BLaER1 (cell line): ENCODE results near the gene TMBIM1.
A peak's percentile ranks its signal among the peaks of the same experiment; 100 is the strongest.

Source experiments
- H3K27ac ChIP-seq: shearing (Covaris generic); formaldehyde crosslinking; 2 replicates; pipeline ENCODE4 v1.8.1; 2022
- H3K27me3 ChIP-seq: shearing (Covaris generic); formaldehyde crosslinking; 2 replicates; pipeline ENCODE4 v1.8.1; 2022
- H3K36me3 ChIP-seq: shearing (Covaris generic); formaldehyde crosslinking; 2 replicates; pipeline ENCODE4 v1.8.1; 2022
- H3K4me1 ChIP-seq: shearing (Covaris generic); formaldehyde crosslinking; 2 replicates; pipeline ENCODE4 v1.8.1; 2022
- H3K4me2 ChIP-seq: shearing (Covaris generic); formaldehyde crosslinking; 2 replicates; pipeline ENCODE4 v1.8.1; 2022
- H3K4me3 ChIP-seq: shearing (Covaris generic); formaldehyde crosslinking; 2 replicates; pipeline ENCODE4 v1.8.1; 2022
- H3K9ac ChIP-seq: shearing (Covaris generic); formaldehyde crosslinking; 2 replicates; pipeline ENCODE4 v1.8.1; 2022
- H3K9me3 ChIP-seq: shearing (Covaris generic); formaldehyde crosslinking; 2 replicates; pipeline ENCODE4 v1.8.1; 2022
- H4K20me1 ChIP-seq: shearing (Covaris generic); formaldehyde crosslinking; 2 replicates; pipeline ENCODE4 v1.8.1; 2022
- Cebpa-rat ChIP-seq: shearing (Covaris generic); IDR thresholded peaks from 2 replicates; pipeline ENCODE4 v1.8.1; 2022

TMBIM1 gene

DNA sequence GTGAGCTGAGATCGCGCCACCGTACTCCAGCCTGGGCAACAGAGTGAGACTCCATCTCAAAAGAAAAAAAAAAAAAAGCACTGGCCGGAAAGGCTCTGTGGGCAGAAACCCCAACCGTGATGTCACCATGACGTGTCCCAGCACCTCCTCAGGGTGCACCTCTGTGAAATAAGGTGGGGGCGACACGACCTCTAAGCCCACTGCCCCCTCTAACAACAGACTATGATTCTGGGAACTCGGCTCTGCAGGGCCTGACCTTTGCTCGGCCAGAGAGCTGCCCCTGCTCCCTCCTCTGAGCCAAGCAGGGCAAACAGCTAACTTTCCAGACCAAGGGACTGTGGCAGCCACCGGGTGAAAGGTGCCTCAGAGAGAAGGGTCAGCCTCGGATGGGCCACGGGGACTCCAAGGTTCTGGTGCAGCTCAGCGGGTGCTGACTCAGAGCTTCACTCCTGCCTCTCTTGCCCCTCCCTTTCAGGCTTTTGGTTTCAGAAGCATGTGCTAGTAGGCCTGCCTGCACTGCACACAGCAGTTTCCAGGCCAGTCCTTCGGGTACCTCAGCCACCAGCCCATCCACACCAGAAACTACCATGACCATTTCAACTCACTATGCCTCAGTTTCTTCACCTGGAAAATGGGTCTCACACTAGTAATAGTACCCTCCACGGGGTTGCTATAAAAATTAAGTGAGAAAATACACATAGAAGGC is 8.0 kb downstream of the TMBIM1 start:
- H3K9ac ChIP-seq: peak overlapping the region; percentile 78; the same call in 1 of the 2 replicates
- peaks cover 23% of the 10 kb centered on the region for H3K36me3 ChIP-seq
- no peaks in the 10 kb centered on the region for H4K20me1 ChIP-seq
- H3K4me2 ChIP-seq: no peak overlapping the region; the same call in 1 of the 2 replicates
- peaks cover 62% of the 10 kb centered on the region for H3K4me1 ChIP-seq
- peak overlapping the region; percentile 37; the same call in 1 of the 2 replicates for H3K27ac ChIP-seq
- H3K27me3 ChIP-seq: no peaks in the 10 kb centered on the region
- no peak for TF ChIP-seq Cebpa-rat
- no peaks in the 10 kb centered on the region for H3K9me3 ChIP-seq
- H3K4me3 ChIP-seq: no peak overlapping the region

DNA sequence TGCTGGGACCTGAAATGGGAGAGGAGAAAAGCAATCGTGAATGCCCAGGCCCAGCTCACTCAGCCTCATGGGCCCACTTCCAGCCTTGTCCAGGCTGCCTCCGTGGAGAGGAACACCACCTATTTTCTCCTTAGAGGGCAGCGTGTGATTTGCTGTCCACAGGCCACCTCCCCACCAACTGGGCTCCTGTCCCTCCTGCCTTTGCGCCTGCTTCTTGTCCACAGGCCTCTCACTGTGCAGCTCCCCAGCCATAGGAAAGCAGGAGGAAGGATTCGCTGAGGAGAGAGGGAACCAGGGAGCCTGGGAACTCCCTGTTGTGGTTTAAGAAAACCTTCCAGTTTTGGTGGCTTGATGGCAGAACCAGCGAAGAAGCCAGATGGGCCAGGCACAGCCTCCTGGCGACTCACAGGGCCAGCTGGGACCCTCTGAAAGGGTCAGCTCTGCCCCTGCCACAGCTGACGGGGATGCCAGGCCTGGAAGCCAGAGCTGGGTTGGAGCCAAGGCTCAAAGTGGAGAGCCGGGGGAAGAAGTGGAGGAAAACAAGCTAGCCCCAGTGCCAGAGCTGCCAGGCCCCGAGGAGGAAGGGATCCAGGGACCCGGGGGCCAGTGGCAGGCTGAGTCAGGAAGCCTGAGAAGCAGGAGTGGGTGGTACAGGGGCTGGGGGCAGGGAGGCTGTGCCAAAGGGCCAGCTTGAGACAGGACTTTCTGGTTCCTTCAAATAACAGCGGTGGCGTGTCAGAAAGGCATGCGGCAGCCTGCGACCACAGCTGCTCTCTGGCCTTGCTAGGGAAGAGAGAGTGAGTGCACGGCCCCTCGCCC is 9.9 kb downstream of the TMBIM1 start:
- Histone ChIP-seq H3K4me2 (peak overlapping the region; percentile 49), H3K9me3 (no peaks in the 10 kb centered on the region), H4K20me1 (no peaks in the 10 kb centered on the region), H3K27ac (peak overlapping the region; percentile 77), H3K9ac (peak overlapping the region; percentile 67), H3K4me1 (peaks cover 54% of the 10 kb centered on the region), H3K27me3 (no peaks in the 10 kb centered on the region), H3K4me3 (no peak overlapping the region), H3K36me3 (peaks cover 42% of the 10 kb centered on the region)
- TF ChIP-seq Cebpa-rat: no peak

DNA sequence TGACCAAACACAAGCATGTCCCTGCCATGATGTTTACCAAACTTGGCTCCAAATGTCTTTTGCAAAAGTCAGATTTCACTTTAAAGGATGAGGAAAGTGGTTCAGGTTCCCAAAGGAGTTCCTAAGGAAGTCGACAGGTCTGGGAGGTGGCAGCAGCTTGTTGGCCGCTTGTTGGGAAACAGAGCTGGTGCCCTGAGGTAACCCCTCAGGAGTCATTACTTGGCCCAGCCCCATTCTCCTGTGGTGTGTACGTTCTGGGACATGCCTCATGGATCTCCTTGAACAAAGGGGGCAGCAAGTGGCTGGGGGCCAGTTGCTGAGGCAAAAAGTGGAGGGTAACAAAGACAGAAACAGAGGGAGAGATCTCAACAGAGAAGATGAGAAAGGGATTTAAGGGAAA is 10.9 kb downstream of the TMBIM1 start:
- Histone ChIP-seq H3K27ac (no peak overlapping the region), H3K4me1 (peaks cover 46% of the 10 kb centered on the region), H3K9me3 (no peaks in the 10 kb centered on the region)

DNA sequence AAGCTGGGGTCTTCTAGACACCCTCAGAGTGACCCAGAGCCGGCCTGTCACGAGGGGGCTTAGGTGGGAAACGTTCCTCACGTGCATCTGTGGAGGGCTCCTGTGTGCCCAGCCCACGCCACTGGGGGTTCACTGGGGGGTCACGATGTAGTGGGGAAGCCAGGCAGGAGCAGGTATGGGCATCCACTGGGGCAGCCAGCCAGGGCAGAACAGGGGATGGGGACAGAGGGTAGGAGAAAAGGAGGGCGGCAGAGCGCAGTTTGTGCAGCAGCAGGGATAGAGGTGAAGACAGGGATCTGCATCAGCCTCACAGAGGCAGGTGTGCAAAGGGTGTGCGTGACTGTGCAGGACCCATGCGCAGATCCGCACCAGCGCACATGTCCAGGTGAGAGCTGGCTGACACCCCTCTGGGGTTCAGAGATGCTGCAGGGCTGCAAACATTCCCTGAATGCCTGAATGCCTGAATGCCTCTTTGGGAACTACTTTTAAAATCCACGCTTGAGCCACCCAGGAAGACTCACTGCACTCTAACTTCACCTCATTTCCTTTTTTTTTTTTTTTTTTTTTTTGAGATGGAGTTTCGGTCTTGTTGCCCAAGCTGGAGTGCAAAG is 11.9 kb downstream of the TMBIM1 start:
- no peak overlapping the region for H3K4me2 ChIP-seq
- no peaks in the 10 kb centered on the region for H4K20me1 ChIP-seq
- H3K36me3 ChIP-seq: peaks cover 62% of the 10 kb centered on the region
- H3K27ac ChIP-seq: no peak overlapping the region
- H3K9me3 ChIP-seq: no peaks in the 10 kb centered on the region
- H3K27me3 ChIP-seq: no peaks in the 10 kb centered on the region
- H3K4me1 ChIP-seq: peaks cover 35% of the 10 kb centered on the region
- TF ChIP-seq Cebpa-rat: no peak
- no peak overlapping the region for H3K9ac ChIP-seq
- H3K4me3 ChIP-seq: no peak overlapping the region

More for the DNA sequence above, 10.9 kb downstream of the TMBIM1 start:
- no peak for TF ChIP-seq Cebpa-rat
- Histone ChIP-seq H3K4me3 (no peak overlapping the region), H3K27me3 (no peaks in the 10 kb centered on the region), H4K20me1 (no peaks in the 10 kb centered on the region), H3K4me2 (no peak overlapping the region), H3K9ac (no peak overlapping the region), H3K36me3 (peaks cover 51% of the 10 kb centered on the region)

DNA sequence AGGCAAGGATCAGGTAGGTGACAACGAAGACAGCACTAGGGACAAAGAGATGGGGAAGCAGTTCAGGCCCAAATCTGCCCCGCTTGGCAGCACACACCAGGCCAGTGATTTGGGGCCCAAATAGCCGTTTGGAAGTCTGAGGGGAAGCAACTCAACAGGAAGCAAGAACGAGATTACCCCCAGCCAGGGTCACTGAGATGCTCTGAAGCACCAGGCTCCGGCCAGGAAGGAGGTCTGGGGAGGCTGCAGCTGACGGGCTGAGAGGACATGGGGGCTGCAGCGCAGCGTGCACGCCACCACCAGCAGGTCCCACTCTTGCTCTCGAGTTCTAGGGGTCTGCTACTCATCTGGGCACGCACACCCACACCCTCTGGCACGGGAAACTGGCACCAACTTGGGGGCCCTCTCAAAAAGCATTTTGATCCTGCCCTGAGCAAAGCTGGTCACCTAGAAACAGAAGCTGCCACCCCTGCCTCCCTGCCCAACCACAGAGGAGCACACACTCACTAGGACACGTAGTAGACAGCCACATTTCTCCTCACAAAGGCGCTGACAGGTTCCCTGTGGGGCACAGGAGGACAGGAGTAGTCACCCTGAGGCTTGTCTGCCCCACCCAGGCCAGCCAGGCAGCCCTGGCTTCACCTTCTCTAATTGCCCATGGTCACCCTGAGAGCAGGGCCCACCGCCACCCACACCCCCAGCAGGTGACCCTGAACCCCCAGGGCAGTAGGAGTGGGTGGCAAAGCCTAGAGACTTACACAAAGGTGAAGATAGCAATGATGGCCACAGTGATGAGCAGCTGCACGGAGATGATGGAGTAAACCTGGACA is 13.6 kb downstream of the TMBIM1 start:
- no peaks in the 10 kb centered on the region for H3K9me3 ChIP-seq
- H3K36me3 ChIP-seq: peaks cover 78% of the 10 kb centered on the region
- H3K27me3 ChIP-seq: no peaks in the 10 kb centered on the region
- H3K27ac ChIP-seq: 0 out of 2 replicates have a peak overlapping the region, but pooled peaks have one; percentile 26
- H3K4me3 ChIP-seq: no peak overlapping the region
- H3K4me1 ChIP-seq: peaks cover 19% of the 10 kb centered on the region
- no peak for TF ChIP-seq Cebpa-rat
- H3K4me2 ChIP-seq: no peak overlapping the region
- H4K20me1 ChIP-seq: no peaks in the 10 kb centered on the region
- no peak overlapping the region for H3K9ac ChIP-seq

DNA sequence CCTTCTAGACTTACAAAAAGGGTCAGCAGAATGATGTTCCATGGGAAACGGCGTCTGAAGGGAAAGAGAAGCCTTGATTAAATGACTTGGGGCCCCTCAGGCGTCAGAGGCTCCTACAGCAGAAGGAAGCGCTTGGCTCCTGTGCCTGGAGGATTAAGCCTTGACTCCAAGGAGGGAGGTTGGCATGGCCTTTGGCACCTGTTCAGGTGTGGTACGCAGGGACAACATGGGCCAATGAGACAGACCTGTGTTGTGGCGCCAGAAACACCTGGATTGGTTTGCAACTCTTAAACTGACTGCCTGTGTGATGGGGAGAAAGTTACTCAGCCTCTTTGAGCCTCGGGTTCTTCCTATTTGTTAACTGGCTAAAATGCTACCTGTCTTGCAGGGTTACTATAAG is 14.4 kb downstream of the TMBIM1 start:
- H4K20me1 ChIP-seq: no peaks in the 10 kb centered on the region
- no peak overlapping the region for H3K4me2 ChIP-seq
- no peak overlapping the region for H3K9ac ChIP-seq
- no peak overlapping the region for H3K4me3 ChIP-seq
- H3K36me3 ChIP-seq: peaks cover 81% of the 10 kb centered on the region
- no peak overlapping the region for H3K27ac ChIP-seq
- H3K9me3 ChIP-seq: no peaks in the 10 kb centered on the region
- peaks cover 16% of the 10 kb centered on the region for H3K4me1 ChIP-seq
- TF ChIP-seq Cebpa-rat: no peak
- H3K27me3 ChIP-seq: no peaks in the 10 kb centered on the region

DNA sequence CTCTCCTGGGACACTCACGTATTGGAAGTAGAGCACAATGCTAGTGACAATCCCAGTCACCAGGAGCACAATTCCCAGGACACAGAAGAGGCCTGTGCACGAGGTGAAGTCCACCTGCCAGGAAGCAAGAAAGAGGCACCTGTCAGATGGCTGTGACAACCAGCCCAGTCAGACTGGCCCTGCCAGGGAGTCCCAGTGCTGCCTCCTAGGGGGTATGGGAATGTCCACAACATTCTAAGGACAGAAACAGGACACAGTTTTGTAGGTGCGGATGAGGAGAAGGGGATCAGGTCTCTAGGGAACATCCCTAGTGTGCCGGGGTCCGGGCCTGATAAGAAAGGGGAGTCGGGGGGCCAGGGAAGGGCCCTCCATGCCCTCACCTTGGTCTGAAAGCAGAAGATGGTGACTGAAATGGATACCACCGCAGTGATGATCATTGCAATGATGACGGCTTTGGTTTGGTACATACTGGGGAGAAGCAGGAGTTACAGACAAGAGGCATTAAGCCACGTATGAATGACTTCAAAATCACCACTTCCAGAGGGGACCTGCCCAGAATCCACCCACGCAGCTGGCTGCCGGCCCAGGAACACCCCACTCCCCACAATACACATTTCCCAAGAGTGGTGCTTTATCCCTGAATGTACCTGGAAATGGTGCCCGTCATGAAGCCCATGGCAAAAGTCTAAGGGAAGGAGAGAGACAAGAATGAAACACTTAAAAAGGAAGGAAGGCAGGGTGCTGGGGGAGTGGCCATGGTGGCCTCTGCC is 15.1 kb downstream of the TMBIM1 start:
- Histone ChIP-seq H3K4me3 (no peak overlapping the region), H3K4me2 (no peak overlapping the region), H3K9ac (no peak overlapping the region), H3K27me3 (no peaks in the 10 kb centered on the region), H3K36me3 (peaks cover 81% of the 10 kb centered on the region), H3K4me1 (peaks cover 16% of the 10 kb centered on the region), H3K27ac (no peak overlapping the region), H3K9me3 (no peaks in the 10 kb centered on the region), H4K20me1 (no peaks in the 10 kb centered on the region)
- no peak for TF ChIP-seq Cebpa-rat

DNA sequence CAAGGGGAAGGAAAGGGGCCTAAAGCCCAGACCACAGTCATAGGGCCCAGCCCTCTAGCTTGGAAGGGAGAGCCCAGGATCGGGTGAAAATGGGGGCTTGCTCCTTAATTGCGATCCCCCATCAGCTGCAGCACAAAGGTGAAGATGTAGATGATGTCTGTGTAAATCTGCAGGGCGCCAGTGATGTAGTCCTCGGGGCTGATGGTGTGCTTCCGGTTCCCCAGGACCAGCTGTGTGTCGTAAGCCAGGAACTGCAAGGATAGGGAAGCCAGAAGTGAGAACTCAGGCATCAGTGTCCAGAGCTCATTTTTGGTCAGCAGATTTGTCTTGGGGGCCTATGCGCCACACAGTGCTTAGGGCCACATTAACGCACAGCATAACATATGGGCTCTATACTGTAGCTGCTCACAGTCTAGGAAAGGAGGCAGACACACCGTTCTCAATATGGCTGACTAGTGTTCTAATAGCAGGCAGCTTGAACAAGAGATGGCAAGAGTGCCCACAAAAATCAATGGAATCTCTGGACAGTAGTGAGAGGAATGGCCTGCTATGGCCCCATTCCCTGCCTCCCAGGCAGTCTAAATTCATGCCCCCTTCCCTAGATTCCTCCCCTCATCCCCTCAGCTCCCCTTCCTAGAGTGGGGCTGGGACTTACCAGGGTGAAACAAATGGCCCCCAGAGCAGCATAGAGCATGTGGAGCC is 16.8 kb downstream of the TMBIM1 start:
- H3K36me3 ChIP-seq: peaks cover 71% of the 10 kb centered on the region
- no peak overlapping the region for H3K4me3 ChIP-seq

More for the DNA sequence above, 16.8 kb downstream of the TMBIM1 start:
- TF ChIP-seq Cebpa-rat: no peak
- Histone ChIP-seq H3K4me2 (no peak overlapping the region), H4K20me1 (no peaks in the 10 kb centered on the region), H3K27ac (no peak overlapping the region), H3K27me3 (no peaks in the 10 kb centered on the region), H3K9ac (no peak overlapping the region), H3K4me1 (peaks cover 27% of the 10 kb centered on the region), H3K9me3 (no peaks in the 10 kb centered on the region)
